ENCODE data around the gene CEMIP.
A peak's percentile ranks its signal among the peaks of the same experiment; 100 is the strongest.

CEMIP gene

DNA sequence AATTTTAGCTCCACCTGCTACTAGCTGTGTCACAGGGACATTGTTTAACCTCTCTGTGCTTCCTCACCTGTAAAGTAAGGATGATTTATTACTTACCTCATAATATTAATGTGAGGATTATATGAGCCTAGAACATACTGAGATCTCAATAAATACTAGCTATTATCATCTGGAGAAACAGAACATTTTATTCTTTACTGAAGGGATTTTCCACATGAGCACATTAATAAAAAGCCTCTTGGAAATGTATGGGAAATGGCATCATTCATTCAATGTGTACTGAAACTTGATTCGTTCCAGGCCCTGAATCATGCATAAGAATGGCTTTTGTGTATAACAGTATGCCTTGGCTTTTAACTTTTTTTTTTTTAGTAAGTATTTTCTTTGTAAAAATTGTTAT lies 11.0 kb upstream of the CEMIP start:
- no peak overlapping the region for H3K4me3 ChIP-seq (replicated peaks in 1 of 2; ENCODE audit: low read depth in 2 of 2, low read length in 2 of 2)
- no peak for DNase-seq (ENCODE audit: low read depth in 2 of 2)
- TF ChIP-seq, protein P1, sequence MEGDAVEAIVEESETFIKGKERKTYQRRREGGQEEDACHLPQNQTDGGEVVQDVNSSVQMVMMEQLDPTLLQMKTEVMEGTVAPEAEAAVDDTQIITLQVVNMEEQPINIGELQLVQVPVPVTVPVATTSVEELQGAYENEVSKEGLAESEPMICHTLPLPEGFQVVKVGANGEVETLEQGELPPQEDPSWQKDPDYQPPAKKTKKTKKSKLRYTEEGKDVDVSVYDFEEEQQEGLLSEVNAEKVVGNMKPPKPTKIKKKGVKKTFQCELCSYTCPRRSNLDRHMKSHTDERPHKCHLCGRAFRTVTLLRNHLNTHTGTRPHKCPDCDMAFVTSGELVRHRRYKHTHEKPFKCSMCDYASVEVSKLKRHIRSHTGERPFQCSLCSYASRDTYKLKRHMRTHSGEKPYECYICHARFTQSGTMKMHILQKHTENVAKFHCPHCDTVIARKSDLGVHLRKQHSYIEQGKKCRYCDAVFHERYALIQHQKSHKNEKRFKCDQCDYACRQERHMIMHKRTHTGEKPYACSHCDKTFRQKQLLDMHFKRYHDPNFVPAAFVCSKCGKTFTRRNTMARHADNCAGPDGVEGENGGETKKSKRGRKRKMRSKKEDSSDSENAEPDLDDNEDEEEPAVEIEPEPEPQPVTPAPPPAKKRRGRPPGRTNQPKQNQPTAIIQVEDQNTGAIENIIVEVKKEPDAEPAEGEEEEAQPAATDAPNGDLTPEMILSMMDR (IDR thresholded peaks at IDR 0.05; ENCODE audit: low read depth, low read length) = no peak

DNA sequence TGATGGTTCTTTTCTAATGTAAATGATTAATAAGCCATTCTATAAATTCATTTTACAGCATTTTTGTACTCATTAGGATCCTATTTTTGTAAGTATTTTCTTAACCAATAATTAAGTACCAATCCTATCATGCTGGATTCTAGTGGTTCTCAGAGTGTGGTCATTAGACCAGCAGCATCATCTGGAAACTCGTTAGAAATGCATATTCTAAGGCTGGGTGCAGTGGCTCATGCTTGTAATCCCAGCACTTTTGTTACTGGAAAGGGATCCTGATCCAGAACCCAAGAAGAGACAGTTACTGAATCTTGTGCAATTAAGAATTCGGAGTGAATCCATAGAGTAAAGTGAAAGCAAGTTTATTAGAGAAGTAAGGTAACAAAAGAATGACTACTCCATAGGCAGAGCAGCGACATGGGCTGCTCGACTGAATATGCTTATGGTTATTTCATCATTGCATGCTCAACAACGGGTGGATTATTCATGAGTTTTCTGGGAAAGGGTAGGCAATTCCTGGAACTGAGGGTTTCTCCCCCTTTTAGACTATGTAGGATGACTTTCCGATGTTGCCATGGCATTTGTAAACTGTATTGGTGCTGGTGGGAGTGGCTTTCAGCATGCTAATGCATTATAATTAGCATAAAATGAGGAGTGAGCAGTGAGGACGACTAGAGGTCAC lies 9.9 kb upstream of the CEMIP start:
- DNase-seq (ENCODE audit: low read depth in 2 of 2) = no peak
- TF ChIP-seq, protein P1 (IDR thresholded peaks at IDR 0.05; ENCODE audit: low read depth, low read length) = no peak
- no peak overlapping the region for H3K4me3 ChIP-seq (replicated peaks in 1 of 2; ENCODE audit: low read depth in 2 of 2, low read length in 2 of 2)

- no peak overlapping the region for H3K4me3 ChIP-seq (replicated peaks in 1 of 2; ENCODE audit: low read depth in 2 of 2, low read length in 2 of 2)
- peak; percentile 21 to 27 for DNase-seq (ENCODE audit: low read depth in 2 of 2)
- TF ChIP-seq, protein P1 (IDR thresholded peaks at IDR 0.05; ENCODE audit: low read depth, low read length) = no peak
Measured at GRCh38 chr15:80769829-80770705, 9.1 kb upstream of the CEMIP start.

DNA sequence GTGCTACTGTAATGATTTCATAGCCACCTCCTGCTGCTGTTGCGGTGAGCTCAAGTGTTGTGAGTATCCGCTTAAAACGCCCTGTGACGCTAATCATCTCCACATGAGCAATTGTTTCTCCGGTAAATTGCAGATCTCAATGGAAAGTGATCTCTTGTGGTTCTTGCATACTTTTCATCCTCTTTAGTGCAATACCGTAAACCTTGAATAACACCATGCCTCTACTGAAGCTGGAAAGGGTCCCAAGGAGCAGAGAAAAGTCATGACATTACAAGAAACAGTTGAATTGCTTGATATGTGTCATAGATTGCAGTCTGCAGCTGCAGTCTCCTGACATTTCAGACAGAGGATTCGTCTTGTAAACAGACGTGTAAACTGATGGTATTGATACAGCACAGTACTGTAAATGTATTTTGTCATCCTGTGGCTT lies 6.0 kb upstream of the CEMIP start:
- no peak overlapping the region for H3K4me3 ChIP-seq (replicated peaks in 1 of 2; ENCODE audit: low read depth in 2 of 2, low read length in 2 of 2)
- DNase-seq (ENCODE audit: low read depth in 2 of 2) = peak in 1 of 2 donors; percentile 6
- TF ChIP-seq, protein P1 (IDR thresholded peaks at IDR 0.05; ENCODE audit: low read depth, low read length) = no peak

- no peak overlapping the region for H3K4me3 ChIP-seq (replicated peaks in 1 of 2; ENCODE audit: low read depth in 2 of 2, low read length in 2 of 2)
- TF ChIP-seq, protein P1 (IDR thresholded peaks at IDR 0.05; ENCODE audit: low read depth, low read length) = no peak
- DNase-seq (ENCODE audit: low read depth in 2 of 2) = no peak
Measured at GRCh38 chr15:80773792-80774352, 5.3 kb upstream of the CEMIP start.

DNA sequence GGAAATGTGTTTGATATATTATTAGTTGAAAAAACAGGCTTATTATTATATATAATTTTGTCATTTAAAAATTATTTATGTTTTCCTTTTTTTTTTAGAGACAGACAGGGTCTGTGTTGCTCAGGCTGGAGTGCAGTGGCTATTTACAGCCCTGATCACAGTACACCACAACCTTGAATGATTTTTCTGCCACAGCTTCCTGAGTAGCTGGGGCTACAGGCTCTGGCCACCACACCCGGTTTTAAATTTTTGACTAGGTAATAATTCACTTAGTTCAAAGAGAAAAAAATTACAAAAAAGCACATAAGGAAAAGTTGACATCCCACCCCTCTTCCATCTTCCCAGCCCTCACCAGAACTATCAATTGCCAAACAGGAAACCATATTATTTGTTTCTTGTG lies 4.7 kb upstream of the CEMIP start:
- no peak overlapping the region for H3K4me3 ChIP-seq (replicated peaks in 1 of 2; ENCODE audit: low read depth in 2 of 2, low read length in 2 of 2)
- TF ChIP-seq, protein P1 (IDR thresholded peaks at IDR 0.05; ENCODE audit: low read depth, low read length) = no peak
- no peak for DNase-seq (ENCODE audit: low read depth in 2 of 2)

Measured in cardiac fibroblast (primary cell).